ENCODE data around the gene PRKCQ. TPM values are rescaled to one million over a fixed set of nuclear protein-coding genes. Genes with fewer than 3 reads are reported as not detected.

The PRKCQ gene
- total RNA-seq (2022; extraction: Qiagen RNA extraction; ENCODE audit: low read depth): 4.1 to 5.4 TPM (median 4.5 TPM) in 5 replicates

GRCh38 chr10:6579904-6580278 lies at the start of gene PRKCQ:
Gene PRKCQ (minus strand): TSS chr10:6580276. CDS start chr10:6515135, 65,141 bp downstream.

All from A549 treated with RU486 at 1 μM for 4 hours (cell line).